HEK293 (cell line): Measurements from ENCODE around the gene THSD4.

Source experiments
- YY1 ChIP-seq: fragments of 450-650 bp; formaldehyde crosslinking; IDR thresholded peaks from 2 replicates; pipeline ENCODE4 v1.5.1; 2018; ENCODE audit warnings: missing biosample characterization, missing genetic modification characterization
- ZFP3 ChIP-seq: fragments of 450-650 bp; formaldehyde crosslinking; IDR thresholded peaks from 2 replicates; pipeline ENCODE4 v1.5.1; 2016; ENCODE audit warnings: low read depth, missing biosample characterization, missing genetic modification characterization
- ZNF324 ChIP-seq: fragments of 450-650 bp; formaldehyde crosslinking; IDR thresholded peaks from 2 replicates; pipeline ENCODE4 v1.5.1; 2016; ENCODE audit warnings: missing biosample characterization, missing genetic modification characterization
- ZNF629 ChIP-seq: fragments of 450-650 bp; formaldehyde crosslinking; IDR thresholded peaks from 2 replicates; pipeline ENCODE4 v1.5.1; 2017; ENCODE audit warnings: missing biosample characterization, missing genetic modification characterization
- TF ChIP-seq, protein P1 (sequence below): fragments of 450-650 bp; formaldehyde crosslinking; IDR thresholded peaks from 2 replicates; pipeline ENCODE4 v1.5.1; 2016; ENCODE audit warnings: missing biosample characterization, missing genetic modification characterization
- TF ChIP-seq, protein P2 (sequence below): fragments of 450-650 bp; formaldehyde crosslinking; IDR thresholded peaks from 2 replicates; pipeline ENCODE4 v1.5.1; 2016; ENCODE audit warnings: missing biosample characterization, missing genetic modification characterization
- TF ChIP-seq, protein P3 (sequence below): fragments of 450-650 bp; formaldehyde crosslinking; IDR thresholded peaks from 2 replicates; pipeline ENCODE4 v1.5.1; 2016; ENCODE audit warnings: missing biosample characterization, missing genetic modification characterization
- TF ChIP-seq, protein P4 (sequence below): fragments of 450-650 bp; formaldehyde crosslinking; IDR thresholded peaks from 2 replicates; pipeline ENCODE4 v1.5.1; 2017; ENCODE audit warnings: missing biosample characterization, missing genetic modification characterization

DNA sequence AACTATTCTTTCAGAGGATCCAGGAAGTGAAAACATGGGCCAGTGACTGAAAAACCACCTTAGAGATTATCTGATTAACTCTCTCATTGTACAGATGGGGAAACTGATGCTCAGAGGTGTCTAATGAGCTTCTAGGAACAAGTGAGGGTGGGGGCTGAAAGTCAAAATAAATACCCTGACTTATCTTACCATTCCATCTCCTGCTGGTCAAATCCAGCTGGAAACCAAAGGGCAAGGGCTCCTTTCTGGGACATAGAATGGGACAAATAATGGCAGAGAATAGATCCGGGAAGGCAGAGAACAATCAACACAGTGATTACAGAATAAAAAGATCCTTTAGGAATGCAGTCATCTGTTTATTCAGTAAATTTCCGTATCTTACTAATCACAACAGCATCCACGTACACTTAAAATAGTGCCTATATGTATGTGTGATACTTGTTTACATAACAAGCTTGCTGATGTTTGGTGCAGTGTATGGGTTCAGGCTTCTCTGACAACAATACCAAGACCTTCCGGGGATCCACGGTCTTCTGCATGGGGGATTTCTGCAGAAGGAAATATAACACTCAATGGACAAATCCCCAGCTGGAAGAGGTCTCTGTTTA lies 173.2 kb downstream of the THSD4 start:
- TF ChIP-seq, protein P1, sequence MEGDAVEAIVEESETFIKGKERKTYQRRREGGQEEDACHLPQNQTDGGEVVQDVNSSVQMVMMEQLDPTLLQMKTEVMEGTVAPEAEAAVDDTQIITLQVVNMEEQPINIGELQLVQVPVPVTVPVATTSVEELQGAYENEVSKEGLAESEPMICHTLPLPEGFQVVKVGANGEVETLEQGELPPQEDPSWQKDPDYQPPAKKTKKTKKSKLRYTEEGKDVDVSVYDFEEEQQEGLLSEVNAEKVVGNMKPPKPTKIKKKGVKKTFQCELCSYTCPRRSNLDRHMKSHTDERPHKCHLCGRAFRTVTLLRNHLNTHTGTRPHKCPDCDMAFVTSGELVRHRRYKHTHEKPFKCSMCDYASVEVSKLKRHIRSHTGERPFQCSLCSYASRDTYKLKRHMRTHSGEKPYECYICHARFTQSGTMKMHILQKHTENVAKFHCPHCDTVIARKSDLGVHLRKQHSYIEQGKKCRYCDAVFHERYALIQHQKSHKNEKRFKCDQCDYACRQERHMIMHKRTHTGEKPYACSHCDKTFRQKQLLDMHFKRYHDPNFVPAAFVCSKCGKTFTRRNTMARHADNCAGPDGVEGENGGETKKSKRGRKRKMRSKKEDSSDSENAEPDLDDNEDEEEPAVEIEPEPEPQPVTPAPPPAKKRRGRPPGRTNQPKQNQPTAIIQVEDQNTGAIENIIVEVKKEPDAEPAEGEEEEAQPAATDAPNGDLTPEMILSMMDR (tag by site-specific recombination): no peak
- TF ChIP-seq ZFP3 (no peak), YY1 (no peak), ZNF629 (tag by site-specific recombination) (no peak), ZNF324 (tag by site-specific recombination) (no peak)
- TF ChIP-seq, protein P2, sequence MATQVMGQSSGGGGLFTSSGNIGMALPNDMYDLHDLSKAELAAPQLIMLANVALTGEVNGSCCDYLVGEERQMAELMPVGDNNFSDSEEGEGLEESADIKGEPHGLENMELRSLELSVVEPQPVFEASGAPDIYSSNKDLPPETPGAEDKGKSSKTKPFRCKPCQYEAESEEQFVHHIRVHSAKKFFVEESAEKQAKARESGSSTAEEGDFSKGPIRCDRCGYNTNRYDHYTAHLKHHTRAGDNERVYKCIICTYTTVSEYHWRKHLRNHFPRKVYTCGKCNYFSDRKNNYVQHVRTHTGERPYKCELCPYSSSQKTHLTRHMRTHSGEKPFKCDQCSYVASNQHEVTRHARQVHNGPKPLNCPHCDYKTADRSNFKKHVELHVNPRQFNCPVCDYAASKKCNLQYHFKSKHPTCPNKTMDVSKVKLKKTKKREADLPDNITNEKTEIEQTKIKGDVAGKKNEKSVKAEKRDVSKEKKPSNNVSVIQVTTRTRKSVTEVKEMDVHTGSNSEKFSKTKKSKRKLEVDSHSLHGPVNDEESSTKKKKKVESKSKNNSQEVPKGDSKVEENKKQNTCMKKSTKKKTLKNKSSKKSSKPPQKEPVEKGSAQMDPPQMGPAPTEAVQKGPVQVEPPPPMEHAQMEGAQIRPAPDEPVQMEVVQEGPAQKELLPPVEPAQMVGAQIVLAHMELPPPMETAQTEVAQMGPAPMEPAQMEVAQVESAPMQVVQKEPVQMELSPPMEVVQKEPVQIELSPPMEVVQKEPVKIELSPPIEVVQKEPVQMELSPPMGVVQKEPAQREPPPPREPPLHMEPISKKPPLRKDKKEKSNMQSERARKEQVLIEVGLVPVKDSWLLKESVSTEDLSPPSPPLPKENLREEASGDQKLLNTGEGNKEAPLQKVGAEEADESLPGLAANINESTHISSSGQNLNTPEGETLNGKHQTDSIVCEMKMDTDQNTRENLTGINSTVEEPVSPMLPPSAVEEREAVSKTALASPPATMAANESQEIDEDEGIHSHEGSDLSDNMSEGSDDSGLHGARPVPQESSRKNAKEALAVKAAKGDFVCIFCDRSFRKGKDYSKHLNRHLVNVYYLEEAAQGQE: no peak
- TF ChIP-seq, protein P3, sequence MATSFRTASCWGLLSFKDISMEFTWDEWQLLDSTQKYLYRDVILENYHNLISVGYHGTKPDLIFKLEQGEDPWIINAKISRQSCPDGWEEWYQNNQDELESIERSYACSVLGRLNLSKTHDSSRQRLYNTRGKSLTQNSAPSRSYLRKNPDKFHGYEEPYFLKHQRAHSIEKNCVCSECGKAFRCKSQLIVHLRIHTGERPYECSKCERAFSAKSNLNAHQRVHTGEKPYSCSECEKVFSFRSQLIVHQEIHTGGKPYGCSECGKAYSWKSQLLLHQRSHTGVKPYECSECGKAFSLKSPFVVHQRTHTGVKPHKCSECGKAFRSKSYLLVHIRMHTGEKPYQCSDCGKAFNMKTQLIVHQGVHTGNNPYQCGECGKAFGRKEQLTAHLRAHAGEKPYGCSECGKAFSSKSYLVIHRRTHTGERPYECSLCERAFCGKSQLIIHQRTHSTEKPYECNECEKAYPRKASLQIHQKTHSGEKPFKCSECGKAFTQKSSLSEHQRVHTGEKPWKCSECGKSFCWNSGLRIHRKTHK (tag by site-specific recombination): no peak
- TF ChIP-seq, protein P4, sequence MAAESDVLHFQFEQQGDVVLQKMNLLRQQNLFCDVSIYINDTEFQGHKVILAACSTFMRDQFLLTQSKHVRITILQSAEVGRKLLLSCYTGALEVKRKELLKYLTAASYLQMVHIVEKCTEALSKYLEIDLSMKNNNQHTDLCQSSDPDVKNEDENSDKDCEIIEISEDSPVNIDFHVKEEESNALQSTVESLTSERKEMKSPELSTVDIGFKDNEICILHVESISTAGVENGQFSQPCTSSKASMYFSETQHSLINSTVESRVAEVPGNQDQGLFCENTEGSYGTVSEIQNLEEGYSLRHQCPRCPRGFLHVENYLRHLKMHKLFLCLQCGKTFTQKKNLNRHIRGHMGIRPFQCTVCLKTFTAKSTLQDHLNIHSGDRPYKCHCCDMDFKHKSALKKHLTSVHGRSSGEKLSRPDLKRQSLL: no peak
